Mononuclear cell (primary cell): ENCODE data around the gene CISTR. TPM values are rescaled to one million over a fixed set of nuclear protein-coding genes. Genes with fewer than 3 reads are reported as not detected.
"Not testable (repeated sequence)": the region's sequence is repeated elsewhere in the genome, so short reads cannot be mapped to it uniquely, and the experiment has no call there.

Source experiments
- H3K27me3 ChIP-seq: 2 replicates; pipeline ENCODE4 v1.6.0; 2011; ENCODE audit warnings: low read length, control low read depth; ENCODE audit not compliant: insufficient read depth
- H3K4me1 ChIP-seq: 2 replicates; pipeline ENCODE4 v1.5.1; 2011; ENCODE audit warnings: mild to moderate bottlenecking, low read length, control low read depth; ENCODE audit not compliant: insufficient read depth
- H3K4me3 ChIP-seq: 2 replicates; pipeline ENCODE4 v1.5.1; 2011; ENCODE audit warnings: mild to moderate bottlenecking, low read length, moderate library complexity
- H3K9me3 ChIP-seq: 2 replicates; pipeline ENCODE4 v1.5.1; 2011; ENCODE audit warnings: low read depth, mild to moderate bottlenecking, control low read depth, low read length
- total RNA-seq: library from RNA; depleted of rRNA; stranded (reverse); fragments of >200 nt; gene quantifications from one replicate; pipeline ENCODE4 v1.2.3, GENCODE V29; 2012

The CISTR gene
- total RNA-seq, 1 donor, result not detected

DNA sequence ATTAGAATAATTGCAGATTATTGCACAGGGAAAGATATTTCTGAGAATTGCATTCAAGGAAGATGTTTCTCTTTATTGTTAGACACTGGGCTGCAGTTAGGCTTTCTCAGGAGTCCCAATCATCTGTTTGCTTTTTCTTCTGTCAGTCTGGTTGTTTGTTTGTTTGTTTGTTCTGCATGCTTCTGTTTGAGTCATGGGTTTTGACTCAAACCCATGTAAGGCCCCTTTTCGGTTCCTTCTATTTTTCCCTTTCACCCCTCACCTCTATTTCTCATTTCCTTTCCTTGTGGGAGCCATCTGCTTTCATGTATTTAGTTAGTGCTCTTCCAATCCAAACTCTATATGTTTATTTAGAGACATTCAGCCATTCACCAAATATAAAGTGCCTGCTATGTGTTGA is 25.1 kb upstream of the CISTR start:
- Histone ChIP-seq H3K4me3 (no peak overlapping the region), H3K9me3 (no peaks in the 10 kb centered on the region), H3K4me1 (no peaks in the 10 kb centered on the region), H3K27me3 (peaks cover 28% of the 10 kb centered on the region)

DNA sequence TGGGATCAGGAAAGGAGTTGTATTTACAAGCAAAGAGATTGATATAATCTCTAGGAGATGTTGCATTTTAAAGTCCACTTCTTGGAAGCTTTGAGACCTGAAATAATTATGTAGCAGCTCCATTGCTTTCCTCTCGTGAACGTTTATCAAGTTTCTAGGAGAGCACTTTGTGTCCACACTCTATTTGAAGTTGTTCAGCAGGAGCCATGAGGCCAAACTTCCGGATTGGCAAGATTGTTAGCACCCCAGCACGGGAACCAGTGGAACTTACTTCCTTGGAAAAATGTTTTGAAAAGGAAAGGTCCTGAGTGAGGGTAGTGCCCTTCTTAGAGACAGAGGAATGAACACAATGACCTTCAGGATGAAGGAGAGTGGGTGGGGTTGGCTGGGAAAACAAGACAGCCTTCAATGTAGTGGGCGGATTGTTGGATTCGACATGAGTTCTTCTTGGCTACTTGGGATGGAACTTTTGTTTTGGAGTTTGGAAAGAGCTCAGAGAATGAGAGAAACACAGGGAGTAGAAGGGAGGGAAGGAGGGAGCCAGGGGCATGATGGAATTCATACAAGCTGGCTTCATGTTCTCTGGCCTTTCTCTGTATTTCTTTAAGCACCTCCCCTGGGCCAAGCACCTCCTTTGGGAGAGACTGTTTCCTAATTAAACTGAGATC is 23.8 kb upstream of the CISTR start:
- Histone ChIP-seq H3K27me3 (peaks cover 17% of the 10 kb centered on the region), H3K4me3 (no peak overlapping the region), H3K9me3 (no peaks in the 10 kb centered on the region), H3K4me1 (no peaks in the 10 kb centered on the region)

DNA sequence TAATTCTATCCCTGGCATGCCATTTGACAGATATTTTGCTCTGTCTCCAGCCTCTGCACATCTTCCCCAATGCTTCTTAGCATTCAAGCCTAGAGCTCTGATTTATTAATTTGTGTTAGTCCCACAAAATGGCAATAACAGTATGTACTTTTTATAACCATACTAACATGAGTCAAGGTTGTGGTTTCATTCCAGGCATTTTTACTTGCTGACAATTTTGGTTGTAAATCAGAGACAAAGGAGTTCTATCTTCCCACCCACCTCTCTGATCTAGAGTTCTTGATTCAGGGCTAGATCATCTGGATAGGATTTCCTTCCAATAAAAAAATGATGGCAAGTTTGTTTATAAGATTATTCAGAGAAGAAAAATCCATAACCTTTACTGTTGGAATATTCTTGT is 18.5 kb upstream of the CISTR start:
- Histone ChIP-seq H3K9me3 (no peaks in the 10 kb centered on the region), H3K4me1 (no peaks in the 10 kb centered on the region), H3K27me3 (peaks cover 42% of the 10 kb centered on the region), H3K4me3 (no peak overlapping the region)

DNA sequence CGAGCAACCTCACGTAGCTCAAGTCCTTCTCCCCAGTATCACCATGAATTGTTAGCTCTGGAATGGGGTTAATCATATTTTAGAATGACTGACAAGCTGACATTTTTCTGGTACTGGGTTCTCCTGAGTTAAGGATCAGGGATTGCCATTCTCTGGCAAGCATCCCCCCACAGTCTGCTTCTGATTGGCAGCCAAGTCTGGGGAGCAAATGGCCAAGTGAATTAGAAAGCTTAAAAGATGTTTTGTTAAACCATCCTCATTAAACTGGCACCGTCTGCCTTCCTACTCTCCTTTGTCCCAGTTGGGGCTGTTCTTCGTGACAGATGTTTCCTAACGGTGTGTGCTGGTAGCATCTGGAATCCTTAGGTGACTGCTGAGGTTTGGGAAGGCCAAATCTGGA is 17.2 kb upstream of the CISTR start:
- Histone ChIP-seq H3K27me3 (peaks cover 50% of the 10 kb centered on the region), H3K4me1 (no peaks in the 10 kb centered on the region), H3K9me3 (no peaks in the 10 kb centered on the region), H3K4me3 (no peak overlapping the region)

DNA sequence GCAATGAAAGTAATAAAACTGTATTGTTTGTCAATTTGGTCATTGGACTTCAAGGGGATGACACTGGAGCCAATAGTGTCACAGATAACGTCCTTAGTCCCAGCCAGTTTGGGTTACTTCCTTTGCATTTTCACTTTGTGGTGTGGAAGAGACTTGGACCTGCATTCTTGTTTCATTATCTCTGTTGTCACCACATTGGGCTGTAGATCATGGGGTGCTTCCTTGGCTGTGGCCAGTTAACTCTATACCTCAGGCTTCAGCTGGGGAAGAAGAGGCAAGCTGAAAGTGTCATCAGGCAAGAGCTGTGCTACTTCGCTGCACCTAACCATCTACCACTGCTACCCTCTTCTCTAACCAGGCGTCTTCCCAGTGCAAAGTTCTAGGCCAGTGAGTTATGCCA is 15.1 kb upstream of the CISTR start:
- Histone ChIP-seq H3K27me3 (peaks cover 60% of the 10 kb centered on the region), H3K4me3 (no peak overlapping the region), H3K9me3 (no peaks in the 10 kb centered on the region), H3K4me1 (no peaks in the 10 kb centered on the region)

DNA sequence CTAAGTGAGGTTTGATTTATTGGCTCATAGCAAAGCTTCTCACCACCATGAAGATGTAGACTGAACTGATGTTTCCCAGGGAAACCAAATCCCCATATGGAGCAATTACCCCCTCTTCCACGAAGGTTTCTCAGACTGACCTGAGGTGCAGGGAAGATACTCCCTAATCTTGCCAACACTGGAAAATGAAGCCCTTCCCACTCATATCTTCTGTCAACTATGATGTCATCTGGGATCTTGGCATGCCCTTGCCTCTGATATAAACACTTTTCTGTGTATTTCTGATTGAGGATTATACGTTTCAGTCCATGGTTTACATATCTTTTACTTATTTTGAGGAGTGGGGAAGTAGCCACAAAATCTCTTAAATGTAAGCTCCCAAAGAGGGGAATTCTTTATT is 14.1 kb upstream of the CISTR start:
- no peaks in the 10 kb centered on the region for H3K4me1 ChIP-seq
- H3K4me3 ChIP-seq, result no peak overlapping the region
- H3K9me3 ChIP-seq, result no peaks in the 10 kb centered on the region
- H3K27me3 ChIP-seq, result peaks cover 66% of the 10 kb centered on the region

DNA sequence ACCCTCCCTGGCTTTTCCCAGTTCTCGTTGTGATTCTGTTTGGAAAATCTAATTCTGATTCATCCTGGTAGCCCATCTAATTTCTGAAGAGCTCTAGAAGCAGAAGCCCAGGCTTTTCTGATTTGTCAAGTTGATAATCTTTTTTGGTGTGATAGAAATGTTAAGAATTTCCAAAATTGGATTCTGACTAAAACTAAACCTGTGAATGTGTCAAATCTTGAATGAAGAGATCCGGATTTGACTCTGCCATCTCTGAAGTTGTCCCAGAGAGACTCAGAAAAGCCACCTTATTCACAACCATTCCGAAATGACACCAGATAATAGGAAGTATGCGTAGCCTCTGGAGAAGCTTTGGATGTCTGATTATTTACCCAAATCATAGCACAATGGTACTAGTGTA is 12.8 kb upstream of the CISTR start:
- no peak overlapping the region for H3K4me3 ChIP-seq
- H3K9me3 ChIP-seq, result no peaks in the 10 kb centered on the region
- H3K4me1 ChIP-seq, result no peaks in the 10 kb centered on the region
- H3K27me3 ChIP-seq, result peaks cover 62% of the 10 kb centered on the region

DNA sequence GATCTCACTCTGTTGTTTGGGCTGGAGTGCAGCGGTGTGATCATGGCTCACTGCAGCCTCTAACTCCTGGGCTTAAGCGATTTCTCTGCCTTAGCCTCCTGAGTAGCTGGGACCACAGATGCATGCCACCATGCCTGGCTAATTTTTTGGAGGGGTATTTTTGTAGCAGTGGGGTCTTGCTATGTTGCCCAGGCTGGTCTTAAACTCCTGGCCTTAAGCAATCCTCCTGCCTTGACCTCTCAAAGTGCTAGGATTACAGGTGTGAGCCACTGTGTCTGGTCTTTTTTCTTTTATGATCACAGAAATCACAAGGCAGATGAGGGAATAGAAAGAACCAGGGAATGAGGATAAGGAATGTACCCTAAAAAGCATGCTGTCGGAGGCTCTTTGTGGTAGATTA is 11.0 kb upstream of the CISTR start:
- not testable (repeated sequence) for H3K9me3 ChIP-seq, H3K4me1 ChIP-seq, H3K4me3 ChIP-seq
- peaks cover 64% of the 10 kb centered on the region for H3K27me3 ChIP-seq

DNA sequence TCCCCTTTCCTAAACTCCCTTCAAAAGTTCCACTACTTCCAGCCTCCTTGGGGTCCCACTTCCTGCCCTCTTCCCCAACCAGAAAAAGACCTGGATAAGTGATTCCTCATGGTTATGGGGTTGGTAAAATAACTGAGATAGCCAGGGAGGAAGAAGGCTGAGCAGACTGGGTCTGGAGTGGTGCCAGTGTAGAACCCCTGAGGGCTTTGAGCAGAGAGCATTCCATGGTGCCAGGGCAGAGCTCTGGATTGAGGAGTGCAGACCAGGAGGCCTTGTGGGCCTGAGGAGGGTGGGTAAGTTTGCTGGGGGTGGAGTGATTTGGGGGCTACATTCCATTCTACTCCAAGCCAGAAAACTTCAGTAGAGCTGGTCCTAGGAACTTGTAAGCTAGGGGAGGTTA is 9.5 kb upstream of the CISTR start:
- Histone ChIP-seq H3K9me3 (no peaks in the 10 kb centered on the region), H3K27me3 (peaks cover 54% of the 10 kb centered on the region), H3K4me1 (peaks cover 11% of the 10 kb centered on the region), H3K4me3 (no peak overlapping the region)

DNA sequence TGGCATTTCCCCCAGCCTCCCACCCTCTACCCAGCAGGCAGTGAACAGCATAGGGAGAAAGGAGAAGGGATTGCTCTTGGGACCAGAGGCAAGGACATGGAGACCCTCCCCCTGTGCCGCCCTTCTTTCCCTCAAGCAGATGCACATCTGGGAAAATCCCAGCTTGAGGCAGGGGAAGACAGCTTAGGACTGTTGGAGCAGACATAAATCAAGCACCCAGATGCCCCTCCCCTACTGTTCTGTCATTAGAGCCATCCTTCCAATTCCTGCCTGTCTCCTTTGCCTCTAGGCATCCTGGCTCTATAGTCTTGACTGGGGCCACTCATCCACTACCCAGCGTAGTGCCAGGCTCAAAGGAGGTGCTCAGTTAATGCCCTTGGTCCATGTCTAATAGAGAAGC is 7.5 kb upstream of the CISTR start:
- no peak overlapping the region for H3K4me3 ChIP-seq
- H3K27me3 ChIP-seq, result peaks cover 43% of the 10 kb centered on the region
- no peaks in the 10 kb centered on the region for H3K9me3 ChIP-seq
- peaks cover 24% of the 10 kb centered on the region for H3K4me1 ChIP-seq

DNA sequence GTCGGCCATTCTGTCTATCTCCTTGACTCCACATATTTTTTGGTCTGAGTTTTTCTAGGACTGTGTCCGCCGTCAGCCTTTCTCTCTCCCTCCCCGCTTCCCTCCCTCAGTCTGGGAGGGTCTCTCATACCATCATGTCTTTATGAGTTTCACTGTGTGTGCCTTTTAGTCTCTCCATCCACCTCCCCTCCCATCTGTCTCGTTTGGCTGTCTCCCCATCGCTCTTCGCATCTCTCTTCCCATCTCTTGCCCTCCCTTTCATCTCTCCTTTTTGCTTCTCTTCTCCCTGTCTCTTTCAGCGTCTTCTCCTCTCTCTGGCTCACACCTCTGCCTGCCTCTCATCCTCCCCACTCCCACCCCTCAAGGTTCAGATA is 6.9 kb upstream of the CISTR start:
- Histone ChIP-seq H3K4me1 (peaks cover 29% of the 10 kb centered on the region), H3K27me3 (peaks cover 48% of the 10 kb centered on the region), H3K4me3 (no peak overlapping the region), H3K9me3 (no peaks in the 10 kb centered on the region)

DNA sequence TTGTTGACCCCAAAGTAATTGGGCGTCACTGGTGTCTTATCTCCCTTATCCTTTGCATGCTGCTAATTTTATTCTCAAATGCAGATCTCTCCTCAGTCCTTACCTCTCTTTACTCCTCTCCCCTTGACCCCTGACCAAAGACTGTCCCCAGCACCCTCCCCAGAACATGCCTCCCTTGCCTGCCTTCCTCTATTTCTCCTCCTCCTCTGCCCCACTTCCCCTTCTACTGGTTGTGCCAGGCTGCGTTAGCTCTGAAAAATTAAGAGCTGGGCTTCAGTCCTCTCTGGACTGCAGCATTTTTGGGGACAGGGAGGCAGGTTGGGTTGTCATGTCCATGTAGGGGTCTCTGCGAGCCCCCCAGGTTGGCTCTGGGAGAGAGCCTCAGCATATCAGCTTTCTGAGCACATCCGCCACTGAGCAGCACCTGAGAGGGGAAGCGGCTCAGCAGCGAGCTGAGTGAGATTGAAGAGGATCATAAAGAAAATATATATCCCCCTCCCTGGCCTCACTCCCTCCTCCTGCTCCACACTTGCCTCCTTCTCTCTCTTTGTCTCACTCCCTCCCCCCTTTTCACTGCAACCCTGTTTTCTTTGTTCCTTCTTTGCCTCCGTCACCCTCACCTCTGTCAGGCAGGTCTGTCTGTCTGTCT is 6.4 kb upstream of the CISTR start:
- Histone ChIP-seq H3K4me3 (no peak overlapping the region), H3K27me3 (peaks cover 48% of the 10 kb centered on the region), H3K4me1 (peaks cover 34% of the 10 kb centered on the region)

DNA sequence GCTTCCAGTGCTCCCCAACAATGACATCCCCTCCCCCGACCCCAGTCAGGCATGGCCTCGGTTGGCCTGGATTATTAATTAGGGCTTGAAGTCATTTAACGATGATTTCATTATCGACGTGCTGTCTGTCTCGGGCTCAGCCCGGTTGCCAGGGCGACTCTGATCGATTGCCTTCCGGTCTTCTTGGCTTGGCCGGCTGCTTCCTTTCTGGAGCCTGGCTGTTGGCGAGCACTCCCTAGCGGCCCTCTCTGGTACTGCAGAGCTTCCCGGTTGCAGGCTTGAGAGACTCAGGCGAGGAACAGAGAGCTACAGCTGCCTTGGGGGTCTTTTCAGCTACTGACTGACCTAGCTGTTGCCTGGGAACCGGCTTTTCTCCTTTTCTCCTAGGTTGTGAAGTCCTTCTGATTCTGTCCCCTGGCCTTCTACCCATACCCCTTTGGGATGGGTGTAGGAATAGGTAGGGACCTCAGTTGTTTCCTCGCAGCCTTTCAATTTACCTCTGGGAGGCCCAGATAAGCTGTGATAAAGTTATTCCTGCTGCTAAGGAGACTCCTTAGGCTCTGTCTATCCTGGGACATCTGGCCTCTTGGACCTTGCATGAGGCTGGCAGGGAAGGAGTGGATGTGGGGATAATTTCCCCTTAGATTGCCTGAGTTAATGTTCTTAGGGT is 5.5 kb upstream of the CISTR start:
- no peak overlapping the region for H3K4me3 ChIP-seq
- H3K27me3 ChIP-seq, result peaks cover 52% of the 10 kb centered on the region
- peaks cover 41% of the 10 kb centered on the region for H3K4me1 ChIP-seq
- H3K9me3 ChIP-seq, result no peaks in the 10 kb centered on the region

More for the DNA sequence above, 6.4 kb upstream of the CISTR start:
- H3K9me3 ChIP-seq, result no peaks in the 10 kb centered on the region

DNA sequence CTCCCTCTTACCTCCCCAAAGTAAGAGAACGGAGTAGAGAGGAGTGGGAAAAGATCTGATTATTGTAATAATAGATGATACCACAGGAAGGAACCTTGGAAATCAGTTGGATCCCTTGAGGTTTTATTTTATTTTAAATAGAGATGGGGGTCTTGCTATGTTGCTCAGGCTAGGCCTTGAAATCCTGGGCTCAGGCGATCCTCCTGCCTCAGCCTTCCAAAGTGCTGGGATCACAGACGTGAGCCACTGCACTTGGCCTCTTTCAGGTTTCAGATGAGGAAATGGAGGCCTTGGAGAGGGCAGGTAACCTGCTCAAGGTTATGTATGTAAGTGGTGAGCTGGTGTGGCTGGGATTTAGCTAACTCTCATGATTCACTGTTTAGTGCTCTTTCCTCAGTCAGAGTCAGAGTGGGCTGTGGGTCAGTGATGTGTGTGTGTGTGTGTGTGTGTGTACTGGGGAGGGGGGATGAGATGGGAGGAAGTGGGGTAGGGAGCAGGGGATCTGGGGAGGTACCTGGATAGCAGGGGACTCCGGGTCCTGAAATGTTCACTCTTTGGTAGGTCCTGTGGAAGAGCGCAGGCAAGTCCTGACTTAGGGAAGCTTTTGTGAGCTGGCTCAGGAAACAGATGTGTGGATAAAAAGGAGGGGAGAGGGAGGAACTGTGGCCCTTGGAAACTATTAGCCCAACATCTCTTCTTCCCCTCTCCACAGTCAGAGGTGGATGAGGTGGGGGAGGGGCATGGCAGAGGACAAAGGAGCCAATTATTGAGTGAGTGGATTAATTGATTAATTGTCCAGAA is 4.7 kb upstream of the CISTR start:
- no peaks in the 10 kb centered on the region for H3K9me3 ChIP-seq
- H3K4me1 ChIP-seq, result peaks cover 49% of the 10 kb centered on the region
- no peak overlapping the region for H3K4me3 ChIP-seq
- peaks cover 53% of the 10 kb centered on the region for H3K27me3 ChIP-seq

DNA sequence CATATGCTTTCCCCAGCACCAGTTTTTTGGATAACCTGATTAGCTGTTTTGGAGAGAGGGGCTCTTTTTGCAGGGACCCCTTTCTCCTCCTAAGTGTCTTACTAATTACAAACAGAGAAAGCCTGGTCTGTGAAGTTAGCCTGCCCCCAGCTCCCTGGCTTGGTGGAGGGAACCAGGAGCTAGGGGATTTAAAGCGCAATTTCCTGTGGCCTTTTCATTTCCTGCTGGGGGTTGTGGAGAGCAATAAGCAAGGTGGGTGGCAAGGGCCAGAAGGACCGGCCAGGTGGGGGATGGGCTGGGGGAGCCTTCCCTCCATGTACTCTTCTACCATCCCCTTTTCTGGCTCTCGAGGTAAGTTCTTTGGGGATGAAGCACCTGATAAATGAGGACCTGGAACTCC is 4.1 kb upstream of the CISTR start:
- H3K9me3 ChIP-seq, result no peaks in the 10 kb centered on the region
- H3K27me3 ChIP-seq, result peaks cover 49% of the 10 kb centered on the region
- peaks cover 55% of the 10 kb centered on the region for H3K4me1 ChIP-seq
- no peak overlapping the region for H3K4me3 ChIP-seq
